Osteocyte (in vitro differentiated cells): ENCODE measurements around the gene SPDYE4. TPM values are rescaled to one million over a fixed set of nuclear protein-coding genes. Genes with fewer than 3 reads are reported as not detected.

Experiments
- DNase-seq: peaks from one replicate; pipeline ENCODE4 v3.0.0; 2021; ENCODE audit warnings: mixed read lengths; ENCODE audit not compliant: unreplicated experiment; ENCODE audit errors: extremely low spot score
- H3K27ac Mint-ChIP-seq: one replicate; pipeline ENCODE4 v1.8.0; 2021; ENCODE audit warnings: mild to moderate bottlenecking, mixed read lengths; ENCODE audit not compliant: unreplicated experiment
- H3K27me3 Mint-ChIP-seq: one replicate; pipeline ENCODE4 v1.8.0; 2021; ENCODE audit warnings: mixed read lengths; ENCODE audit not compliant: unreplicated experiment
- H3K36me3 Mint-ChIP-seq: one replicate; pipeline ENCODE4 v1.8.0; 2021; ENCODE audit warnings: mixed read lengths; ENCODE audit not compliant: unreplicated experiment
- H3K4me1 Mint-ChIP-seq: one replicate; pipeline ENCODE4 v1.8.0; 2021; ENCODE audit warnings: mixed read lengths; ENCODE audit not compliant: unreplicated experiment
- H3K4me3 Mint-ChIP-seq: one replicate; pipeline ENCODE4 v1.8.0; 2021; ENCODE audit warnings: mild to moderate bottlenecking, moderate library complexity, mixed read lengths; ENCODE audit not compliant: unreplicated experiment
- H3K9me3 Mint-ChIP-seq: one replicate; pipeline ENCODE4 v1.8.0; 2021; ENCODE audit warnings: mixed read lengths; ENCODE audit not compliant: unreplicated experiment
- total RNA-seq: library from RNA; stranded (reverse); gene quantifications from 2 replicates; pipeline ENCODE4 v1.2.1, GENCODE V29; 2021
- TF ChIP-seq, protein P1 (sequence below): fragments of 200-600 bp; sonication (generic); IDR thresholded peaks from 2 replicates; pipeline ENCODE4 v1.5.0; 2021; ENCODE audit warnings: antibody characterized with exemption, mild to moderate bottlenecking, moderate library complexity

Gene SPDYE4
- total RNA-seq, 1 donor from 2014 or later: not detected

DNA sequence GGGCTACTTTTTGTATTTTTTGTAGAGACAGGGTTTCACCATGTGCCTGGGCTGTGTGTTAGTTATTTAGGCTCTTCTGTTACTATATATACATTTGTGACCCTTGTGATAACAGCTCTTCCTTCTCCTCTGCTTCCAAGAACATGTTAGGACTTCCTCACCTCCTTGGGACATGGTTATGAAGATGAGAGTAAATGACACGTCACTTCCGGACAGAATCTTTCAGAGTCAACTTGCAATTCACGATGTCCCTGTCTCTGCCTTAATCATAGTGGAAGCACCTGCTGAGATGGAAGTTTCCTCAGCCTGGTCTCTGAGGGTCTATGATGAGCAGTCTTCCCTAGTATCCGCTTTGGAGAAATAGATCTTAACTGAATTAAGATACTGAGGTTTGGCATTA lies 56.6 kb downstream of the SPDYE4 start:
- Mint-ChIP-seq H3K36me3 (no peaks in the 10 kb centered on the region), H3K4me3 (no peak overlapping the region), H3K27ac (no peak overlapping the region), H3K4me1 (peaks cover 2% of the 10 kb centered on the region), H3K9me3 (peaks cover 5% of the 10 kb centered on the region), H3K27me3 (peaks cover 32% of the 10 kb centered on the region)
- no peak for DNase-seq
- TF ChIP-seq, protein P1, sequence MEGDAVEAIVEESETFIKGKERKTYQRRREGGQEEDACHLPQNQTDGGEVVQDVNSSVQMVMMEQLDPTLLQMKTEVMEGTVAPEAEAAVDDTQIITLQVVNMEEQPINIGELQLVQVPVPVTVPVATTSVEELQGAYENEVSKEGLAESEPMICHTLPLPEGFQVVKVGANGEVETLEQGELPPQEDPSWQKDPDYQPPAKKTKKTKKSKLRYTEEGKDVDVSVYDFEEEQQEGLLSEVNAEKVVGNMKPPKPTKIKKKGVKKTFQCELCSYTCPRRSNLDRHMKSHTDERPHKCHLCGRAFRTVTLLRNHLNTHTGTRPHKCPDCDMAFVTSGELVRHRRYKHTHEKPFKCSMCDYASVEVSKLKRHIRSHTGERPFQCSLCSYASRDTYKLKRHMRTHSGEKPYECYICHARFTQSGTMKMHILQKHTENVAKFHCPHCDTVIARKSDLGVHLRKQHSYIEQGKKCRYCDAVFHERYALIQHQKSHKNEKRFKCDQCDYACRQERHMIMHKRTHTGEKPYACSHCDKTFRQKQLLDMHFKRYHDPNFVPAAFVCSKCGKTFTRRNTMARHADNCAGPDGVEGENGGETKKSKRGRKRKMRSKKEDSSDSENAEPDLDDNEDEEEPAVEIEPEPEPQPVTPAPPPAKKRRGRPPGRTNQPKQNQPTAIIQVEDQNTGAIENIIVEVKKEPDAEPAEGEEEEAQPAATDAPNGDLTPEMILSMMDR: no peak

DNA sequence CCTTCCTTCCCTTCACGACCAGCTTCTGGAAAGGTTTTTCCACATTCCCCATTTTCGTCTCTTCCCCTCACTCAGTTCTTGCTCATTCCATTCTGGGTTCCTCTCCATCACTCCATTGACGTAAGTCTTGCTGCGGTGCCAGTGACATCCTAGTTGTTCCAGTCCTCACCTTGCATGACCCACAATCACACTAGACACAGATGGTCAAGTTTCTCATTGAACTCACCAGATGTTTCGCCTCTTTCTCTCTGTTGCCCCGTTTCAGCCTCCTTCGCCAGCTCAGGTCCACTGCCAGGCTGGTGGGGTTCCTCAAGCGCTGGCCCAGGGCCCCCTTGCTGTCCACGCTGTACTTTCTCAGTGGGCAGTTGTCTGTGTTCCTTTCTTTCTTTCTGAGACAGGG lies 57.1 kb downstream of the SPDYE4 start:
- no peaks in the 10 kb centered on the region for H3K36me3 Mint-ChIP-seq
- H3K4me3 Mint-ChIP-seq: no peak overlapping the region
- DNase-seq: no peak
- TF ChIP-seq, protein P1: no peak
- H3K27me3 Mint-ChIP-seq: peaks cover 32% of the 10 kb centered on the region
- H3K9me3 Mint-ChIP-seq: peaks cover 5% of the 10 kb centered on the region
- H3K27ac Mint-ChIP-seq: no peak overlapping the region
- H3K4me1 Mint-ChIP-seq: peaks cover 2% of the 10 kb centered on the region

Other genes with a start within 250 kb of the SPDYE4 start
- 99.6 and 110 TPM in 2 replicates for gene MYH10, start 127.8 kb downstream of the SPDYE4 start, total RNA-seq
- not detected in 2 replicates for gene CCDC42, start 13.7 kb downstream of the SPDYE4 start, total RNA-seq
- not detected in 2 replicates for gene MFSD6L, start 40.8 kb upstream of the SPDYE4 start, total RNA-seq
- gene PIK3R6, start 109.1 kb upstream of the SPDYE4 start, total RNA-seq: not detected in 2 replicates
- not detected in 2 replicates for gene PIK3R5, start 207.2 kb upstream of the SPDYE4 start, total RNA-seq